ENCODE results near the gene MSI2. TPM values are rescaled to one million over a fixed set of nuclear protein-coding genes. Genes with fewer than 3 reads are reported as not detected.

MSI2 gene
- total RNA-seq, 2 experiments from 2014 or later: 117 to 120 TPM

DNA sequence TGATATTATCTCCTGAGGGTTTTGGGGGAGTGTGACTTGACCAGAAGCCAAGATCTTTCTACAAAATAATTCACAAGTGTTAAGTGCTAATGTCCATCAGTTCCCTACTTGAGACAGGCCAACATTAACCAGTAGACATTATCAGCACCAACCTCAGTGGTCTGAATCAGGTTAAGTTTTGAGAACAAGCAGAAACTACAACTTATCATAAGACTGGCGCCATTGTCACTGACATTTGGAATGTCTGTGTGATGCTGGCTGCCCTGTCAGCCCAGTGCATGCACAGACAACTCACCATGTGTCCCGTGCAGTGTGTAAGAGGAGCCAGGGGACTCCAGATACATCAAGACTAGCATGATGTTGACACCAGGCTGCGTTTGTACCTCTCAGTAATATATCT, 412.0 kb downstream of the MSI2 start:
- CTCF ChIA-PET: no interaction called here
- Mint-ChIP-seq H3K9me3 (ENCODE audit: low read depth) (no peaks in the 10 kb centered on the region), H3K4me3 (no peak overlapping the region), H3K27ac (peak overlapping the region; percentile 47), H3K27me3 (no peaks in the 10 kb centered on the region), H3K36me3 (peaks cover 3% of the 10 kb centered on the region), H3K4me1 (peaks cover 42% of the 10 kb centered on the region)
- DNase-seq (peak; percentile 12), ATAC-seq (no peak)

DNA sequence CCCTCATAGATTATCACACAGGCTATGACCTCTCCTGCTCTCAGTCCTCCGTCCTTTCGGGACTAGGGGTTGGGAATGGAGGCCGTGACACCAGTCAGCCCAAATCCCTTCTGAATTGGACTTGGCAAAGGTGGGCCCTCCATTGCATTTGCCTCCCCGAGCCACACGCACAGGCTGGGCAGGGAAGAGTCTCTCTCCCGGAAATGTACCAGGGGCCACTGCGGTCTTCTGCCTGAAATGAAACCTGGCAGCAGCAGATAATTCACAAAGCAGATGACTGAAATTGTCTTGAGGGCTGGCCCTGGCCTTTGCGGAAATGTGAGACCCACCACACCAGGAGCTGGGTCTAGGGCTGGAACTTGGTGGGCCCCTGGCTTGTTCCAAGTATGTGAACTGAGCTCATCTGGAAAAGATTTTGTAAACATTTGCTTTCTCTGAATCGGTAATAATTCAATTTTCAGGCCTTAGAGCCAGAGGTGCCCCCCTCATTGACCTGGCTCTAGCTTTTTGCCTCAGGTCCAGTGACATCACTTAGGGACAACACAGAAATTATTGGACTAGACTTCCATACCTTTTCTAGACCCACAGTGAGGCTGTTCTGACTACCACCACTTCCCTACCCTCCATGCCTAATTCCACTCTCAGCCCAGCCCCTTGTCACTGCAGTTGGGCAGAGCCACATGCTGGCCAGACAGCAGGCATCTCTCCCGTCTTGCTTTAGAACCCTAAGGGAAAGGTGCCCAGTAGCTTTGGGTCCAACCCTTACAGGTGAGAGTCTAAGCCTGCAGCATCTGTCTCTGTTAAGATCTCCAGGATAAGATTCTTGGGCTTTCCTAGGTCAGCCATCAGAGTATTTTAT, 413.6 kb downstream of the MSI2 start:
- Mint-ChIP-seq H3K4me1 (peaks cover 47% of the 10 kb centered on the region), H3K9me3 (ENCODE audit: low read depth) (no peaks in the 10 kb centered on the region), H3K27ac (no peak overlapping the region), H3K36me3 (peaks cover 3% of the 10 kb centered on the region), H3K27me3 (no peaks in the 10 kb centered on the region), H3K4me3 (no peak overlapping the region)
- no peak for ATAC-seq
- DNase-seq: peak; percentile 30
- CTCF ChIA-PET: interaction anchor here (1.7 to 5.0 kb wide), 5 partner anchors 10 to 427 kb away, joined by 4 to 108 read pairs (median 34); no protein-coding TSS in a partner anchor

DNA sequence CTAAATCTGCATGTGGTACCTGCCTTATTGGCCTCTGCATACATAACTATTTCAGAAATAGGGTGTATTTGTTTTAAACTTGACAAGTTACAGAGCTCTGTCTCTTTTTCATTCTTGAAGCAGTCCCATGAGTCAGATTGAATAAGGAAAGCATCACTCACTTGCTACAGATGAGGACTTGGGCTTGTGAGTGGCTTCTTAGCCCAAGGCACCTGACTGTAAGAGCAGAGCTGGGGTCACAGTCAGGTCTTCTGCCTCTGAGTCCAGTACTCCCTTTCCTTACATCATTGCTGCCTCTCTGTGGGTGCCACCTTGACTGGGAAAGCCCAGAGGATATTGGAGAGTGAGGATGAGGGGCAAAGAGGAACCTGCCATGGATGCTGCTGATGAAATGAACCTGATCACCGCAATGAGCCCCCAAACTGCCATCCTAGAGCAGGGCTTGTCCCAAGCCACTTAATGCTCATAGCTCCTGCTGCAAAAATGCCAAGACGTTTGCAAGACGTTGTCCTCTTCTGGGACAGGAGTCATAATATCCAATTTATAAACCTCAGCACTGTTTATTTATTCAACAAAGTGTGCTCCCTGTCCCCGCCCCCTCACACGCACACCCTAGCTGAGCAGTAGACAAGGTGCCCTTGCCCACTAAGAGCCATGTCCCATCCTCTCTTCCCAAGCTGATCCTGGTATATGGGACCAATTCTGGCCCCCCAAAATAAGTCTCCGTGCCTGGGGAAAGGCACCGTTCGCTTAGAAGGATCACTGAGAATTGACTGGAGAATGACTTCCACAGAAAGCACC, 414.6 kb downstream of the MSI2 start:
- Mint-ChIP-seq H3K36me3 (peaks cover 5% of the 10 kb centered on the region), H3K4me3 (no peak overlapping the region), H3K9me3 (ENCODE audit: low read depth) (no peaks in the 10 kb centered on the region), H3K27me3 (no peaks in the 10 kb centered on the region), H3K27ac (peak overlapping the region; percentile 96), H3K4me1 (peaks cover 47% of the 10 kb centered on the region)
- DNase-seq: no peak
- no peak for ATAC-seq
- CTCF ChIA-PET: interaction anchor here (0.8 to 5.0 kb wide), 45 partner anchors 9 to 428 kb away, joined by 3 to 108 read pairs (median 6); no protein-coding TSS in a partner anchor

DNA sequence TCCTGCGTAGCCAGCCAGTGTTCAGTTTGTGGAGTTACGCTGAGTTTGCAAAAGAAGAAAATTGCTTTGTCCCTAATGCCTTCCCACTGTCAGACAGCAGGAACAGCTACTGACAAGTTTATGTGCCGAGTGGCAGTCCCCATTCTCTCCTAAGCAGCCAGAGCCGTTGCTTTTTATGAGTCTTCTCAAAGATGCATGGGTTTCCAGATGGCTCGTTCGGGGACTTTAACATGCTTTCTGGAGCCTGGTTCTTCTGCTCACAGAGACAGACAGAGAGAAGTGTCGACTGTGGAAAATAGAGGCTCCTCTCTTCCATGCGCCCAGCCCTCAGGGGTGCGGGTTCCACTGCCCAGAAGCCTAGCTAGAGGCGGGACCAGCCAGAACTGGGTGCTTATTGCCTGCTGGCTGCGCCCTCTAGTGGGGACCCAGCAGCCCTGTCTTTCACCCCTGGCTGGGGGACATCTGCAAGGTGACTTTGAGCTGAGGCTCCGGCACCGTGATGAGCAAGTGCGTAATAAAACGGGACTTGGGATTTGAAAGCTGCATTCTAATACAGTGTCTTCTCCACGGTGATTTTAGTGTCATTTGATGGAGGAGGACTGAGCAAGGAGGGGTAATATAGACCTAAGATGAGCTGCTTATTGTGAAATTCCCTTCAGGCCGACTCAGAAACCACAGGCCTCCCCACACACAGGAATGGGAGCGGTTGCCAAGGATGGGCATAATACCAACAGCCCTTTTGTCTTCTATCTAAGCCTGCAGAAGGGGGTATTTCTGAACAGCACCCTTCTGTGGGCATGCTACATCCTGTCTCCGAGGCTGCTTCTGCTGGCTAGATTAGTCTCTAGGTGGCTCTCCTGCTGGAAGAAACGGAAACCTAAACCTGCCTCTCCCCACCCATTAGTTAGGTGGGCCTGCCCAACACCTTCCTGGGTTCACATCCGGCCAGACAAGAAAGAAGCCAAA, 415.6 kb downstream of the MSI2 start:
- H3K27ac Mint-ChIP-seq: peak overlapping the region; percentile 96
- peaks cover 5% of the 10 kb centered on the region for H3K36me3 Mint-ChIP-seq
- DNase-seq (peak; percentile 86), ATAC-seq (peak; percentile 93)
- no peaks in the 10 kb centered on the region for H3K9me3 Mint-ChIP-seq (ENCODE audit: low read depth)
- peak overlapping the region; percentile 50 for H3K4me3 Mint-ChIP-seq
- peaks cover 47% of the 10 kb centered on the region for H3K4me1 Mint-ChIP-seq
- CTCF ChIA-PET: interaction anchor here (0.5 to 5.0 kb wide), 62 partner anchors 8 to 601 kb away, joined by 3 to 108 read pairs (median 4); no protein-coding TSS in a partner anchor
- no peaks in the 10 kb centered on the region for H3K27me3 Mint-ChIP-seq

DNA sequence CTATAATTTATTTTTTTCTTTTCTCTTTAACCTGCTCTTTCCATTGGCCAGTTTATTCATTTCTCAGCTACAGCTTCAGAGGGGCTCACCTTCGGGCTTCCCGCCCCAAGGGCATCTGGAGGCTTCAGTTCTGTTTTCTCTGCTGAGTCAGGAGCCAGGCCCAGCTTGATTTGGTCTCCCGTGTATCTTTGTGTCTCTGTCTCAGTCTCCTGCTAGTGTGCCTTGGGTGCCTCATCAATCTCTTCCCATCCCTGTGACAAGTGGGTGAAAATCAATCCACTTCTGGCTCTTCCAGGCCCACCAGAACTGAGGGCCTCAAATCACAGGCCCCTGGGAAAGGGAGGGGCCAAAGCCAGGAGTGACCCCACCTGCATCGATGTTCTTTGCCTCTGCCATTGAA, 416.6 kb downstream of the MSI2 start:
- peaks cover 5% of the 10 kb centered on the region for H3K36me3 Mint-ChIP-seq
- H3K4me3 Mint-ChIP-seq: no peak overlapping the region
- no peak for ATAC-seq
- no peaks in the 10 kb centered on the region for H3K27me3 Mint-ChIP-seq
- DNase-seq: no peak
- peak overlapping the region; percentile 96 for H3K27ac Mint-ChIP-seq
- peaks cover 41% of the 10 kb centered on the region for H3K4me1 Mint-ChIP-seq
- no peaks in the 10 kb centered on the region for H3K9me3 Mint-ChIP-seq (ENCODE audit: low read depth)
- CTCF ChIA-PET: interaction anchor here (1.1 to 5.0 kb wide), 16 partner anchors 13 to 430 kb away, joined by 3 to 108 read pairs (median 6); no protein-coding TSS in a partner anchor

DNA sequence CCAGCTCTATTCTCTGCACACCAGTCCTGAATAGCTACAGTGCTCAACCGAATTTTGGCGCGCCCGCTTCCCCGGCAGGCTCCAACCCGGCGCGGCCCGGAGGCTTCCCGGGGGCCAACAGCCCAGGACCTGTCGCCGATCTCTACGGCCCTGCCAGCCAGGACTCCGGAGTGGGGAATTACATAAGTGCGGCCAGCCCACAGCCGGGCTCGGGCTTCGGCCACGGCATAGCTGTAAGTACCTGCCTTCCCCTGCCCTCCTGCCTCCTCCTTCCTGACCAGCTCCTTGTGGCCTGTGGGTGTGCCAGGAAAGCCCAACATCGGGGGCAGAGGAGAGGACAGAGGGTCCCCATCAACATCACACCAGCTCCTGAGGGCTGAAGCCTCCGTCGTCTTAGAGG, 418.6 kb downstream of the MSI2 start:
- DNase-seq (no peak), ATAC-seq (no peak)
- Mint-ChIP-seq H3K4me1 (peaks cover 36% of the 10 kb centered on the region), H3K36me3 (peaks cover 3% of the 10 kb centered on the region), H3K27me3 (no peaks in the 10 kb centered on the region), H3K27ac (no peak overlapping the region), H3K9me3 (ENCODE audit: low read depth) (no peaks in the 10 kb centered on the region), H3K4me3 (no peak overlapping the region)
- CTCF ChIA-PET: interaction anchor here (1.0 to 5.0 kb wide), 3 partner anchors 77 to 432 kb away, joined by 4 to 47 read pairs (median 13); no protein-coding TSS in a partner anchor

DNA sequence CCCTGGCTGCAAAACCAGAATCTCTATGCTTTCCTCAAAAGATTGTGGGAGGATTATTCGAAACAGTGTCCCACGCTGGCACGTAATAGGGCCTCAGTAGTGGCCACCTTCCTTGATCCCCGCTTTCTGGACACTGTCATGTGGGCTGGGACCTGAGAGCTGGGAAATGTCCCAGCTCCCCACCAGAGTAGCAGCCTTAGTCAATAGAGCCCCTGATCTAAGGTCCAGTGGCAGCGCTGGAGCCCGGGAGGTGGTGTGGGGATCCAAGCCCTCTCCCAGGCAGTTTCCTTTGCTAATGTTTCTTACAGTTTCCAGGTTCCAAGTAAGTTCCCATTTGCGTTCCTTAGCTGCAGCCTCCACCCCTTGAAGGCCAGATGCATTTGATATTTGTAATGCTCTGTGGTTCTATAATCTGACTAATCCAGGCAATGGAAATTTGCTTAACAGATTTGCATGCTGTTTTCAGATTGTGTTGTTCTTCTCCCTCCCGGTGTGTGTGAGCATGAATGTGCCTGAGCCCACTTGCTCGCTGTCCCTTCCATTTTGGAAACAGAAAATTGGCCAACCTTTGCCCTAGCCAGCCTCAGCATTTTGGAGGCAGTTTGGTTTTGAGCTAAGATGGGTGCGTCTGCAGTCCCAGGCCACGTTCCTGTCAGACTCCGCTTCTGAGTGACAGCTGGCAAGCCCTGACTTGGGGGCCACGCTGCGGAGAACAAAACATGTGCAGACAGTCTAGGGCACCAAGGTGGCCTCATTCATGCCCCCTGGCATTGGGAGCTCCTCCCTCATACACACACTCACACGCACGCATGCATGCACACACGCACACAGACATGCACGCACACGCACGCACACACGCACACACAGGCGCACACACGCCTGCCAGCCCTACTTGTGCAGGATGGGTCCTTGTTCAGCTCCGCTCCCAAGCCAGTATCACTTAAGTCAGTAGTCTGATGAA, 419.4 kb downstream of the MSI2 start:
- H3K9me3 Mint-ChIP-seq (ENCODE audit: low read depth): no peaks in the 10 kb centered on the region
- peaks cover 30% of the 10 kb centered on the region for H3K4me1 Mint-ChIP-seq
- DNase-seq (no peak), ATAC-seq (no peak)
- H3K36me3 Mint-ChIP-seq: peaks cover 3% of the 10 kb centered on the region
- CTCF ChIA-PET: interaction anchor here (1.1 to 3.0 kb wide), 2 partner anchors 78 to 432 kb away, joined by 4 to 13 read pairs; no protein-coding TSS in a partner anchor
- no peak overlapping the region for H3K27ac Mint-ChIP-seq
- no peaks in the 10 kb centered on the region for H3K27me3 Mint-ChIP-seq
- no peak overlapping the region for H3K4me3 Mint-ChIP-seq

DNA sequence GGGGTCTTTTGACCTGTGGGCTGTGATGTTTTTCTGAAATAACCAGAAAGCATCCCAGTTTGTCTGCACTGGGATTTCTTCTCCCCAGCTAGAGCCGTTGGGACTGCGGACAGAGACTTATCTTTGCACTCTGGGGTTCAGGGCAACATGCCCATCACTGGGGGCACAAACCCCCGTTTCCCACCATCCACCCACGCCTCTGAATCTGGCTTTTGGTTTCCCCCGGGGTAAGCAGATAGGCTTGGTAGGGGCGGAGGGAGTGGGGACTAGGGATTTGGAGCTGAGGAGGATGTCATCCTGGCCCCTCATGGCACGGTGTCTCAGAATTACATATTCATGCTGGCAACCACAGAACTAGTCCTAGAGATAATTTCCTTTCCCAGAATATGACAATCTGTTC, 420.2 kb downstream of the MSI2 start:
- H3K9me3 Mint-ChIP-seq (ENCODE audit: low read depth): no peaks in the 10 kb centered on the region
- DNase-seq: no peak
- H3K4me1 Mint-ChIP-seq: peaks cover 22% of the 10 kb centered on the region
- ATAC-seq: no peak
- no peak overlapping the region for H3K27ac Mint-ChIP-seq
- H3K4me3 Mint-ChIP-seq: no peak overlapping the region
- no peaks in the 10 kb centered on the region for H3K27me3 Mint-ChIP-seq
- H3K36me3 Mint-ChIP-seq: peaks cover 3% of the 10 kb centered on the region
- CTCF ChIA-PET: interaction anchor here (1.1 to 3.0 kb wide), 2 partner anchors 79 to 433 kb away, joined by 4 to 13 read pairs; no protein-coding TSS in a partner anchor

DNA sequence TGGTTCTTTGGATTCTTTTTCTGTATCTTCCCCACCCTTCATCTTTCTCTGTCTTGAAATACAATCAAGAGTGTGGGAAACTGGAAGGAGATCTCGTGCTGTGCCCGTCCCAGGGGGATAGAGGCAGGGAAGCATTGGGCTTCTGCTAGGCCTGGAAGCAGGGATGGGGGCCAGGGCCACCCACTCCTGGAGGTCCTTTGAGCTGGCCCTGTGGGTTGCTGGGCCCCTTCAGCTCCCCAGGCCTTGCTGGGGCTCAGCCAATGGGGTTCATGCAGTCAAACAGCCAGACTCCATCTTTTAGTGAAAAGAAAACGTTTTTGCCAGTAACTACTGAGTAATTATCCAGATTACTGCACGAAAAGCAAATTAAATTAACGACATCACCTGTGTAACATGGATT, 421.0 kb downstream of the MSI2 start:
- Mint-ChIP-seq H3K27me3 (no peaks in the 10 kb centered on the region), H3K4me3 (no peak overlapping the region), H3K27ac (no peak overlapping the region), H3K36me3 (peaks cover 3% of the 10 kb centered on the region), H3K4me1 (peaks cover 15% of the 10 kb centered on the region), H3K9me3 (ENCODE audit: low read depth) (no peaks in the 10 kb centered on the region)
- CTCF ChIA-PET: interaction anchor here (1.6 kb wide), 1 partner anchor 435 kb away, joined by 8 read pairs; no protein-coding TSS in a partner anchor
- ATAC-seq (no peak), DNase-seq (no peak)

DNA sequence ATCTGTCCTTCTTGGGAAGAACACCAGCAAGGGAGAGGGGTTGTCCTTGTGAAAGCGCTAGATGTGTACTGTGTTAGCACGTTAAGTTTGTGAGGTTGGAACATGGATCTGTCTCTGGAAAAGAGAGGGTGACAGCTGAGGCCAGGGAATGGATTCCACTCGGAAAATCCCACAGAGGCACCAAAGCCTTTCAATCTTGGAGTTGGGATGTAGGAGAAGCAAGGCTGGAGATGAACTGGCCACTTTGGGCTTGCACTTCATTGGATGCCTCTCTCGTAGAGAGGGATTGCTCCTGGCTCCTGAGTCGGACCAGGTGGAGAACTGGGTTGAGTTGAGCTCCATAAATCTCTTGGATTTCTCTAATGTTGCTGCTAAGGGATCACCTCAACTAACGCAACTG, 421.5 kb downstream of the MSI2 start:
- Mint-ChIP-seq H3K4me3 (no peak overlapping the region), H3K27ac (no peak overlapping the region), H3K4me1 (peaks cover 9% of the 10 kb centered on the region), H3K9me3 (ENCODE audit: low read depth) (no peaks in the 10 kb centered on the region), H3K36me3 (peaks cover 3% of the 10 kb centered on the region), H3K27me3 (no peaks in the 10 kb centered on the region)
- ATAC-seq: no peak
- no peak for DNase-seq
- CTCF ChIA-PET: interaction anchor here (1.6 kb wide), 1 partner anchor 435 kb away, joined by 8 read pairs; no protein-coding TSS in a partner anchor

DNA sequence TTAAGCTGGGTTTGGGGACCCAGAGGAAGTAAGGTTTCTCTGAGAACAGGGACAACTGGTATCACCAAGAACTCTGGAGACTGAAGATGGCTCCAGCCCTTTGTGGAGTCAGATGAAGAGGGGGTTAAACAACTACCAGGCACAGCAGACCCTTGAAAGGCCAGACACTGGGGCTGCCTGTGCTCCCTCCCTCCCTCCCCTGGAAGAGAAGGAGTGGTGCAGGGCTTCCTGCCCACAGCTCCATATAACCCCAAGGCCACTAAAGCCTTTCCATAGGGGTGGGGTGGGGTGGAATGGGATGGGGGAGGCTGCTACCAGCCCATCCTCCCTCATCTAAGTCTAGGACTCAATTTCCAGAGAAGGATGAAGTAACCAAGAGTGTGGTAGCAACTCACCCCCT, 422.1 kb downstream of the MSI2 start:
- ATAC-seq (no peak), DNase-seq (no peak)
- H3K27ac Mint-ChIP-seq: no peak overlapping the region
- no peaks in the 10 kb centered on the region for H3K27me3 Mint-ChIP-seq
- peaks cover 5% of the 10 kb centered on the region for H3K4me1 Mint-ChIP-seq
- H3K36me3 Mint-ChIP-seq: peaks cover 1% of the 10 kb centered on the region
- CTCF ChIA-PET: interaction anchor here (1.6 kb wide), 1 partner anchor 436 kb away, joined by 8 read pairs; no protein-coding TSS in a partner anchor
- no peaks in the 10 kb centered on the region for H3K9me3 Mint-ChIP-seq (ENCODE audit: low read depth)
- H3K4me3 Mint-ChIP-seq: no peak overlapping the region

All from activated CD8-positive, alpha-beta memory T cell treated with anti-CD3 and anti-CD28 coated beads, Interleukin-2, amount 10 ng/mL, durations not matched to agents 7 days and 5 days (primary cell).